ENCODE results near the gene NTNG2. TPM values are rescaled to one million over a fixed set of nuclear protein-coding genes. Genes with fewer than 3 reads are reported as not detected.

NTNG2 gene
- total RNA-seq, 1 donor from 2014 or later: 6.2 TPM

- H3K4me3 Mint-ChIP-seq (ENCODE audit: unreplicated experiment): no peak overlapping the region
- no peaks in the 10 kb centered on the region for H3K4me1 Mint-ChIP-seq (ENCODE audit: unreplicated experiment)
- no peak for DNase-seq (ENCODE audit: extremely low spot score, unreplicated experiment)
- H3K9me3 Mint-ChIP-seq (ENCODE audit: unreplicated experiment): no peaks in the 10 kb centered on the region
- no peaks in the 10 kb centered on the region for H3K36me3 Mint-ChIP-seq (ENCODE audit: unreplicated experiment)
- no peak for TF ChIP-seq CTCF (IDR thresholded peaks at IDR 0.05)
- H3K27me3 Mint-ChIP-seq (ENCODE audit: unreplicated experiment): peaks cover 12% of the 10 kb centered on the region
- H3K27ac Mint-ChIP-seq (ENCODE audit: unreplicated experiment): no peak overlapping the region
Observed at GRCh38 chr9:132193227-132194124, 31.6 kb downstream of the NTNG2 start.

GRCh38 chr9:132194508-132194907, 32.6 kb downstream of the NTNG2 start:
- H3K4me1 Mint-ChIP-seq (ENCODE audit: unreplicated experiment): no peaks in the 10 kb centered on the region
- no peak for TF ChIP-seq CTCF (IDR thresholded peaks at IDR 0.05)
- DNase-seq (ENCODE audit: extremely low spot score, unreplicated experiment): no peak
- no peak overlapping the region for H3K4me3 Mint-ChIP-seq (ENCODE audit: unreplicated experiment)
- no peaks in the 10 kb centered on the region for H3K9me3 Mint-ChIP-seq (ENCODE audit: unreplicated experiment)
- peaks cover 9% of the 10 kb centered on the region for H3K27me3 Mint-ChIP-seq (ENCODE audit: unreplicated experiment)
- no peak overlapping the region for H3K27ac Mint-ChIP-seq (ENCODE audit: unreplicated experiment)
- no peaks in the 10 kb centered on the region for H3K36me3 Mint-ChIP-seq (ENCODE audit: unreplicated experiment)

GRCh38 chr9:132197315-132197714, 35.5 kb downstream of the NTNG2 start:
- no peak for TF ChIP-seq CTCF (IDR thresholded peaks at IDR 0.05)
- Mint-ChIP-seq H3K4me1 (ENCODE audit: unreplicated experiment) (no peaks in the 10 kb centered on the region), H3K36me3 (ENCODE audit: unreplicated experiment) (no peaks in the 10 kb centered on the region), H3K9me3 (ENCODE audit: unreplicated experiment) (no peaks in the 10 kb centered on the region), H3K27me3 (ENCODE audit: unreplicated experiment) (peaks cover 13% of the 10 kb centered on the region), H3K4me3 (ENCODE audit: unreplicated experiment) (no peak overlapping the region), H3K27ac (ENCODE audit: unreplicated experiment) (no peak overlapping the region)
- no peak for DNase-seq (ENCODE audit: extremely low spot score, unreplicated experiment)

DNA sequence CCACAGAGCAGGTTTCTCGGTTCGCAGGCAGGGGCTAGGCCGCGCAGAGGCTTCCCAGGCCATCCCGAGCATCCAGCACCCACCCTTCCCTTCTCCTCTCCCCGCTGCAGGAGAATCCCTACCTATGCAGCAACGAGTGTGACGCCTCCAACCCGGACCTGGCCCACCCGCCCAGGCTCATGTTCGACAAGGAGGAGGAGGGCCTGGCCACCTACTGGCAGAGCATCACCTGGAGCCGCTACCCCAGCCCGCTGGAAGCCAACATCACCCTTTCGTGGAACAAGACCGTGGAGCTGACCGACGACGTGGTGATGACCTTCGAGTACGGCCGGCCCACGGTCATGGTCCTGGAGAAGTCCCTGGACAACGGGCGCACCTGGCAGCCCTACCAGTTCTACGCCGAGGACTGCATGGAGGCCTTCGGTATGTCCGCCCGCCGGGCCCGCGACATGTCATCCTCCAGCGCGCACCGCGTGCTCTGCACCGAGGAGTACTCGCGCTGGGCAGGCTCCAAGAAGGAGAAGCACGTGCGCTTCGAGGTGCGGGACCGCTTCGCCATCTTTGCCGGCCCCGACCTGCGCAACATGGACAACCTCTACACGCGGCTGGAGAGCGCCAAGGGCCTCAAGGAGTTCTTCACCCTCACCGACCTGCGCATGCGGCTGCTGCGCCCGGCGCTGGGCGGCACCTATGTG, 36.1 kb downstream of the NTNG2 start:
- Mint-ChIP-seq H3K27ac (ENCODE audit: unreplicated experiment) (no peak overlapping the region), H3K4me1 (ENCODE audit: unreplicated experiment) (no peaks in the 10 kb centered on the region), H3K27me3 (ENCODE audit: unreplicated experiment) (peaks cover 13% of the 10 kb centered on the region), H3K9me3 (ENCODE audit: unreplicated experiment) (no peaks in the 10 kb centered on the region), H3K36me3 (ENCODE audit: unreplicated experiment) (no peaks in the 10 kb centered on the region), H3K4me3 (ENCODE audit: unreplicated experiment) (no peak overlapping the region)
- TF ChIP-seq CTCF (IDR thresholded peaks at IDR 0.05): no peak
- DNase-seq (ENCODE audit: extremely low spot score, unreplicated experiment): no peak

- H3K4me1 Mint-ChIP-seq (ENCODE audit: unreplicated experiment): no peaks in the 10 kb centered on the region
- no peaks in the 10 kb centered on the region for H3K9me3 Mint-ChIP-seq (ENCODE audit: unreplicated experiment)
- no peaks in the 10 kb centered on the region for H3K36me3 Mint-ChIP-seq (ENCODE audit: unreplicated experiment)
- TF ChIP-seq CTCF (IDR thresholded peaks at IDR 0.05): no peak
- H3K27ac Mint-ChIP-seq (ENCODE audit: unreplicated experiment): no peak overlapping the region
- H3K4me3 Mint-ChIP-seq (ENCODE audit: unreplicated experiment): no peak overlapping the region
- peaks cover 13% of the 10 kb centered on the region for H3K27me3 Mint-ChIP-seq (ENCODE audit: unreplicated experiment)
- no peak for DNase-seq (ENCODE audit: extremely low spot score, unreplicated experiment)
Observed at GRCh38 chr9:132199056-132199455, 37.2 kb downstream of the NTNG2 start.

Measured in osteocyte (in vitro differentiated cells).